Mammary epithelial cell (primary cell): ENCODE data around the gene MAGI1.

Experiments used
- CTCF ChIP-seq, 2 donors: IDR thresholded peaks in 1 of 2; conservative IDR thresholded peaks in 1 of 2; 2 replicates each; pipeline ENCODE4 v1.5.1; 2011 to 2012; ENCODE audit warnings: inconsistent platforms in 2 of 2, low read length in 2 of 2, mild to moderate bottlenecking in 2 of 2, control low read depth in 1 of 2, low read depth in 1 of 2; ENCODE audit not compliant: insufficient read depth in 1 of 2; ENCODE audit errors: extremely low read depth in 1 of 2
- EZH2 ChIP-seq: IDR thresholded peaks from 2 replicates; pipeline ENCODE4 v1.6.1; 2012; ENCODE audit warnings: low read length, inconsistent platforms, borderline replicate concordance

GRCh38 chr3:65689436-65689835, 349.3 kb downstream of the MAGI1 start:
- TF ChIP-seq CTCF (conservative IDR thresholded peaks at IDR 0.05 in 1 of 2, IDR thresholded peaks at IDR 0.05 in 1 of 2; ENCODE audit: extremely low read depth in 1 of 2, insufficient read depth in 1 of 2, low read depth in 1 of 2, low read length in 2 of 2) (no peak), EZH2 (no peak)
